Pulmonary artery endothelial cell (primary cell): Measurements from ENCODE around the gene UVSSA. TPM values are rescaled to one million over a fixed set of nuclear protein-coding genes. Genes with fewer than 3 reads are reported as not detected.
"Not testable (repeated sequence)": the region's sequence is repeated elsewhere in the genome, so short reads cannot be mapped to it uniquely, and the experiment has no call there.

Experiments used
- DNase-seq: peaks from one replicate; pipeline ENCODE4 v3.0.0-alpha.2; 2011; ENCODE audit warnings: low read depth, low spot score
- total RNA-seq: library from RNA; depleted of rRNA; stranded (reverse); fragments of >200 nt; gene quantifications from 2 replicates; pipeline ENCODE4 v1.2.3, GENCODE V29; 2014

Gene UVSSA
- total RNA-seq, 1 donor from 2014 or later: 4.2 TPM

- DNase-seq: no peak
Observed at GRCh38 chr4:1376391-1376840, 29.4 kb downstream of the UVSSA start.

- DNase-seq: no peak
Observed at GRCh38 chr4:1376841-1377605, 30.0 kb downstream of the UVSSA start.

GRCh38 chr4:1377606-1378261 is 30.7 kb downstream of the UVSSA start:
- DNase-seq: no peak

- DNase-seq: no peak
Observed at GRCh38 chr4:1378559-1379231, 31.7 kb downstream of the UVSSA start.

GRCh38 chr4:1379351-1379781 is 32.4 kb downstream of the UVSSA start:
- DNase-seq: no peak

- DNase-seq: no peak
Observed at GRCh38 chr4:1379801-1380331, 32.9 kb downstream of the UVSSA start.

GRCh38 chr4:1380368-1381151 is 33.6 kb downstream of the UVSSA start:
- DNase-seq: no peak

GRCh38 chr4:1381181-1381621 is 34.2 kb downstream of the UVSSA start:
- DNase-seq: no peak

GRCh38 chr4:1381944-1382541 is 35.0 kb downstream of the UVSSA start:
- no peak for DNase-seq

- no peak for DNase-seq
Observed at GRCh38 chr4:1382776-1383727, 36.0 kb downstream of the UVSSA start.

GRCh38 chr4:1383728-1384591 is 37.0 kb downstream of the UVSSA start:
- DNase-seq: no peak

GRCh38 chr4:1384675-1385372 is 37.8 kb downstream of the UVSSA start:
- DNase-seq: no peak

GRCh38 chr4:1385373-1386340 is 38.6 kb downstream of the UVSSA start:
- no peak for DNase-seq

- not testable (repeated sequence) for DNase-seq
Observed at GRCh38 chr4:1393363-1393762, 46.4 kb downstream of the UVSSA start.

GRCh38 chr4:1393866-1394265 is 46.9 kb downstream of the UVSSA start:
- DNase-seq: no peak

- DNase-seq: not testable (repeated sequence)
Observed at GRCh38 chr4:1394554-1395388, 47.8 kb downstream of the UVSSA start.
